ENCODE results near the gene NHSL2.

Gene NHSL2

GRCh38 chrX:72021975-72022374, 111.3 kb downstream of the NHSL2 start:
- Histone ChIP-seq H3K27me3 (ENCODE audit: low read depth) (no peaks in the 10 kb centered on the region), H3K36me3 (replicated peaks) (no peaks in the 10 kb centered on the region), H3K9me3 (no peaks in the 10 kb centered on the region), H3K4me3 (no peak overlapping the region), H3K4me1 (peaks cover 8% of the 10 kb centered on the region)
- in situ Hi-C loops (cut with MboI; ENCODE audit: low sequenced_read_pairs): loop anchor here (5.0 kb wide), 1 partner anchor 105 kb away; no protein-coding TSS in a partner anchor
- DNase-seq (ENCODE audit: low spot score in 2 of 2): peak; percentile 25 to 61

- Histone ChIP-seq H3K4me3 (no peak overlapping the region), H3K4me1 (peaks cover 6% of the 10 kb centered on the region), H3K9me3 (no peaks in the 10 kb centered on the region), H3K27me3 (ENCODE audit: low read depth) (no peaks in the 10 kb centered on the region), H3K36me3 (replicated peaks) (no peaks in the 10 kb centered on the region)
- no peak for DNase-seq (ENCODE audit: low spot score in 2 of 2)
- in situ Hi-C loops (cut with MboI; ENCODE audit: low sequenced_read_pairs): loop anchor here (5.0 kb wide), 1 partner anchor 104 kb away; no protein-coding TSS in a partner anchor
These were observed 112.4 kb downstream of the NHSL2 start for GRCh38 chrX:72023071-72023470.

GRCh38 chrX:72025236-72025770, 114.7 kb downstream of the NHSL2 start:
- no peaks in the 10 kb centered on the region for H3K27me3 ChIP-seq (ENCODE audit: low read depth)
- H3K36me3 ChIP-seq (replicated peaks): no peaks in the 10 kb centered on the region
- H3K4me1 ChIP-seq: no peaks in the 10 kb centered on the region
- H3K4me3 ChIP-seq: no peak overlapping the region
- no peak for DNase-seq (ENCODE audit: low spot score in 2 of 2)
- no peaks in the 10 kb centered on the region for H3K9me3 ChIP-seq
- in situ Hi-C loops (cut with MboI; ENCODE audit: low sequenced_read_pairs): no loop called here

- no peak overlapping the region for H3K4me3 ChIP-seq
- no peaks in the 10 kb centered on the region for H3K27me3 ChIP-seq (ENCODE audit: low read depth)
- no peaks in the 10 kb centered on the region for H3K36me3 ChIP-seq (replicated peaks)
- no peaks in the 10 kb centered on the region for H3K9me3 ChIP-seq
- DNase-seq (ENCODE audit: low spot score in 2 of 2): no peak
- no peaks in the 10 kb centered on the region for H3K4me1 ChIP-seq
- in situ Hi-C loops (cut with MboI; ENCODE audit: low sequenced_read_pairs): no loop called here
These were observed 115.8 kb downstream of the NHSL2 start for GRCh38 chrX:72026341-72027023.

- H3K4me3 ChIP-seq: no peak overlapping the region
- in situ Hi-C loops (cut with MboI; ENCODE audit: low sequenced_read_pairs): no loop called here
These were observed 116.6 kb downstream of the NHSL2 start for GRCh38 chrX:72027024-72027913.

GRCh38 chrX:72027914-72028307, 117.3 kb downstream of the NHSL2 start:
- no peak for DNase-seq (ENCODE audit: low spot score in 2 of 2)
- Histone ChIP-seq H3K9me3 (no peaks in the 10 kb centered on the region), H3K36me3 (replicated peaks) (no peaks in the 10 kb centered on the region), H3K4me3 (no peak overlapping the region), H3K4me1 (no peaks in the 10 kb centered on the region), H3K27me3 (ENCODE audit: low read depth) (no peaks in the 10 kb centered on the region)
- in situ Hi-C loops (cut with MboI; ENCODE audit: low sequenced_read_pairs): no loop called here

More at GRCh38 chrX:72027024-72027913, 116.6 kb downstream of the NHSL2 start:
- Histone ChIP-seq H3K9me3 (no peaks in the 10 kb centered on the region), H3K36me3 (replicated peaks) (no peaks in the 10 kb centered on the region), H3K27me3 (ENCODE audit: low read depth) (no peaks in the 10 kb centered on the region), H3K4me1 (no peaks in the 10 kb centered on the region)
- no peak for DNase-seq (ENCODE audit: low spot score in 2 of 2)

- H3K27me3 ChIP-seq (ENCODE audit: low read depth): no peaks in the 10 kb centered on the region
- no peak for DNase-seq (ENCODE audit: low spot score in 2 of 2)
- H3K4me3 ChIP-seq: no peak overlapping the region
- no peaks in the 10 kb centered on the region for H3K9me3 ChIP-seq
- H3K36me3 ChIP-seq (replicated peaks): no peaks in the 10 kb centered on the region
- in situ Hi-C loops (cut with MboI; ENCODE audit: low sequenced_read_pairs): no loop called here
- H3K4me1 ChIP-seq: no peaks in the 10 kb centered on the region
These were observed 118.2 kb downstream of the NHSL2 start for GRCh38 chrX:72028701-72029470.

- Histone ChIP-seq H3K4me3 (no peak overlapping the region), H3K4me1 (no peaks in the 10 kb centered on the region), H3K9me3 (no peaks in the 10 kb centered on the region), H3K36me3 (replicated peaks) (no peaks in the 10 kb centered on the region), H3K27me3 (ENCODE audit: low read depth) (no peaks in the 10 kb centered on the region)
- peak in 1 of 2 experiments; percentile 44 for DNase-seq (ENCODE audit: low spot score in 2 of 2)
- in situ Hi-C loops (cut with MboI; ENCODE audit: low sequenced_read_pairs): no loop called here
These were observed 119.1 kb downstream of the NHSL2 start for GRCh38 chrX:72029483-72030411.

GRCh38 chrX:72030431-72030830, 119.8 kb downstream of the NHSL2 start:
- Histone ChIP-seq H3K4me3 (no peak overlapping the region), H3K27me3 (ENCODE audit: low read depth) (no peaks in the 10 kb centered on the region), H3K36me3 (replicated peaks) (no peaks in the 10 kb centered on the region), H3K9me3 (no peaks in the 10 kb centered on the region), H3K4me1 (no peaks in the 10 kb centered on the region)
- in situ Hi-C loops (cut with MboI; ENCODE audit: low sequenced_read_pairs): no loop called here
- no peak for DNase-seq (ENCODE audit: low spot score in 2 of 2)

- no peak overlapping the region for H3K4me3 ChIP-seq
- no peaks in the 10 kb centered on the region for H3K9me3 ChIP-seq
- no peaks in the 10 kb centered on the region for H3K36me3 ChIP-seq (replicated peaks)
- in situ Hi-C loops (cut with MboI; ENCODE audit: low sequenced_read_pairs): no loop called here
- no peaks in the 10 kb centered on the region for H3K27me3 ChIP-seq (ENCODE audit: low read depth)
- no peak for DNase-seq (ENCODE audit: low spot score in 2 of 2)
- H3K4me1 ChIP-seq: no peaks in the 10 kb centered on the region
These were observed 120.5 kb downstream of the NHSL2 start for GRCh38 chrX:72031118-72031517.

GRCh38 chrX:72031634-72032033, 121.0 kb downstream of the NHSL2 start:
- Histone ChIP-seq H3K4me1 (no peaks in the 10 kb centered on the region), H3K36me3 (replicated peaks) (no peaks in the 10 kb centered on the region), H3K4me3 (no peak overlapping the region), H3K9me3 (no peaks in the 10 kb centered on the region), H3K27me3 (ENCODE audit: low read depth) (no peaks in the 10 kb centered on the region)
- no peak for DNase-seq (ENCODE audit: low spot score in 2 of 2)
- in situ Hi-C loops (cut with MboI; ENCODE audit: low sequenced_read_pairs): no loop called here

GRCh38 chrX:72037601-72038000, 127.0 kb downstream of the NHSL2 start:
- no peaks in the 10 kb centered on the region for H3K27me3 ChIP-seq (ENCODE audit: low read depth)

GRCh38 chrX:72038016-72038415, 127.4 kb downstream of the NHSL2 start:
- Histone ChIP-seq H3K4me3 (no peak overlapping the region), H3K9me3 (no peaks in the 10 kb centered on the region), H3K27me3 (ENCODE audit: low read depth) (no peaks in the 10 kb centered on the region), H3K36me3 (replicated peaks) (no peaks in the 10 kb centered on the region), H3K4me1 (no peaks in the 10 kb centered on the region)
- in situ Hi-C loops (cut with MboI; ENCODE audit: low sequenced_read_pairs): no loop called here
- no peak for DNase-seq (ENCODE audit: low spot score in 2 of 2)

More at GRCh38 chrX:72037601-72038000, 127.0 kb downstream of the NHSL2 start:
- Histone ChIP-seq H3K9me3 (no peaks in the 10 kb centered on the region), H3K4me3 (no peak overlapping the region), H3K4me1 (no peaks in the 10 kb centered on the region), H3K36me3 (replicated peaks) (no peaks in the 10 kb centered on the region)
- DNase-seq (ENCODE audit: low spot score in 2 of 2): no peak
- in situ Hi-C loops (cut with MboI; ENCODE audit: low sequenced_read_pairs): no loop called here

Measured in HAP-1 (cell line).